MM.1S (cell line): ENCODE data around the gene CERS6.

Experiments used
- EZH2 ChIP-seq: fragments of 300-600 bp; sonication (generic); optimal IDR thresholded peaks from 2 replicates; pipeline ENCODE3; 2017; ENCODE audit warnings: low read depth, mild to moderate bottlenecking, antibody characterized with exemption, low read length, mixed read lengths
- TF ChIP-seq, protein P1 (sequence below): fragments of 300-600 bp; sonication (generic); IDR thresholded peaks from 2 replicates; pipeline ENCODE4 v1.5.1; 2016; ENCODE audit warnings: antibody characterized with exemption, low read length, mixed read lengths

DNA sequence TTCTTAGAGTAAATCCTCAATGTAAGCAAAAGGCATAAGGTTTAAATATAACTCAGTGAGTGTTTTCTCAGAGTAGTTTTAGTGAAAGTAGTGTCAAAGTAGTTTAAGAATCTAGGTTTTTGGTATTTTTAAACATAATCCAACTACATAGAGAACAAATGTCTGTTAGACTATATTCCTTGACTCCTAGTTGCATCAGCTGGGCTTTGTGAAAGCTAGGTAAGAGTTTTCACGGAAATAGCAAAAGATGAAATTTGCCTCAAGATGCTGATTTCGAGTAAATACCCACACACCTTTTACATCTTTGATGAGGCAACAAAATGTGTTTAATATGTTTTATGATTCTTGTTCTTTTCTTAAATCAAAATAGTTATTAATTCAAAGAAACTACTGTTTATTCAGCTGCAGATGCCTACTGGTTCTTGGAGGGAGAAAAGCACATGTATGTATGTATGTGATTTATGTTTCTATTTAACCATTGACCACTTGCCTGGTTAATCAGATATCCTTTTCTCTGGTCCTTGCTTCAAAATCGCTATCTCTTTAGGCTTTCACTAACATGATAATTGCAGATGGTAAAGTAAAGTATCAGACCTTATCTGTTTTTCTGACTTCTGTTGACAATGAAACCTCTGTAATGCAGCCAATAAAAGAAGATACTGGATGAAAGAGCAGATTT, 229.0 kb downstream of the CERS6 start:
- TF ChIP-seq, protein P1, sequence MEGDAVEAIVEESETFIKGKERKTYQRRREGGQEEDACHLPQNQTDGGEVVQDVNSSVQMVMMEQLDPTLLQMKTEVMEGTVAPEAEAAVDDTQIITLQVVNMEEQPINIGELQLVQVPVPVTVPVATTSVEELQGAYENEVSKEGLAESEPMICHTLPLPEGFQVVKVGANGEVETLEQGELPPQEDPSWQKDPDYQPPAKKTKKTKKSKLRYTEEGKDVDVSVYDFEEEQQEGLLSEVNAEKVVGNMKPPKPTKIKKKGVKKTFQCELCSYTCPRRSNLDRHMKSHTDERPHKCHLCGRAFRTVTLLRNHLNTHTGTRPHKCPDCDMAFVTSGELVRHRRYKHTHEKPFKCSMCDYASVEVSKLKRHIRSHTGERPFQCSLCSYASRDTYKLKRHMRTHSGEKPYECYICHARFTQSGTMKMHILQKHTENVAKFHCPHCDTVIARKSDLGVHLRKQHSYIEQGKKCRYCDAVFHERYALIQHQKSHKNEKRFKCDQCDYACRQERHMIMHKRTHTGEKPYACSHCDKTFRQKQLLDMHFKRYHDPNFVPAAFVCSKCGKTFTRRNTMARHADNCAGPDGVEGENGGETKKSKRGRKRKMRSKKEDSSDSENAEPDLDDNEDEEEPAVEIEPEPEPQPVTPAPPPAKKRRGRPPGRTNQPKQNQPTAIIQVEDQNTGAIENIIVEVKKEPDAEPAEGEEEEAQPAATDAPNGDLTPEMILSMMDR: no peak
- TF ChIP-seq EZH2: no peak
